HCT116 (cell line): ENCODE results near the gene IGSF9B. TPM values are rescaled to one million over a fixed set of nuclear protein-coding genes. Genes with fewer than 3 reads are reported as not detected.

ENCODE experiments used
- ATAC-seq: fragments of 200-7000 bp; cut with Tn5 transposase; 2 replicates; pipeline ENCODE4 v1.9.1; 2020; ENCODE audit warnings: mild to moderate bottlenecking, moderate library complexity
- BruUV-seq: library from RNA; stranded (reverse); fragments of 400-500 nt; replicated peaks from 2 replicates; lab custom pipeline; 2021; lab: Mats Ljungman, UMichigan
- CTCF ChIA-PET: fragments of 300-600 bp; sonication (Branson Sonifier 250); formaldehyde crosslinking; loops from one replicate; lab custom pipeline; 2021; ENCODE audit warnings: antibody characterized with exemption; lab: Charles Lee
- POLR2A ChIA-PET: fragments of 300-600, 350-600 bp; sonication (Branson Sonifier 250); formaldehyde crosslinking; loops from one replicate; lab custom pipeline; 2021; ENCODE audit warnings: antibody characterized with exemption; lab: Charles Lee
- RAD21 ChIA-PET, 2 experiments: fragments of 300-600 bp; sonication (Branson Sonifier 250); formaldehyde crosslinking; loops; one replicate each; lab custom pipeline; 2023; ENCODE audit warnings: low total read pairs in 2 of 2; ENCODE audit not compliant: uncharacterized antibody in 2 of 2, unreplicated experiment in 2 of 2, low non-redundant PET in 1 of 2; lab: Charles Lee
- DNase-seq: peaks from one replicate; pipeline ENCODE4 v3.0.0-alpha.2; 2010; ENCODE audit warnings: low read depth, low spot score
- H2AFZ ChIP-seq: fragments of 200-600 bp; shearing (Covaris generic), sonication (generic); 2 replicates; pipeline ENCODE4 v1.6.1; 2017; ENCODE audit warnings: low read depth, mixed run types, mixed read lengths, antibody characterized with exemption, low read length; ENCODE audit not compliant: poor library complexity, severe bottlenecking
- H3K27ac ChIP-seq: 2 replicates; pipeline ENCODE4 v1.5.1; 2012; ENCODE audit warnings: low read depth, low read length
- H3K27me3 ChIP-seq: fragments of 200-600 bp; sonication (generic); 2 replicates; pipeline ENCODE4 v1.6.1; 2016; ENCODE audit warnings: mixed run types, low read length, mixed read lengths; ENCODE audit not compliant: insufficient read depth
- H3K36me3 ChIP-seq, 2 experiments: fragments of 200-500 bp in 1 of 2; fragments of 200-600 bp in 1 of 2; sonication (Bioruptor generic) in 1 of 2; sonication (generic) in 1 of 2; 2 replicates each; pipeline versions ENCODE4 v1.5.1 to v1.6.1; 2014 to 2016; ENCODE audit warnings: low read length in 2 of 2, inconsistent platforms in 1 of 2, mixed read lengths in 1 of 2, mixed run types in 1 of 2; ENCODE audit not compliant: insufficient read depth in 2 of 2, control insufficient read depth in 1 of 2
- H3K4me1 ChIP-seq, 2 experiments: fragments of 200-600 bp in 1 of 2; sonication (generic) in 1 of 2; 2 replicates each; pipeline versions ENCODE4 v1.5.1 to v1.6.1; 2012 to 2017; ENCODE audit warnings: low read length in 2 of 2, inconsistent platforms in 1 of 2, mild to moderate bottlenecking in 1 of 2, mixed read lengths in 1 of 2, mixed run types in 1 of 2, moderate library complexity in 1 of 2; ENCODE audit not compliant: insufficient read depth in 2 of 2, control insufficient read depth in 1 of 2
- H3K4me2 ChIP-seq: fragments of 200-600 bp; sonication (generic); 2 replicates; pipeline ENCODE4 v1.6.1; 2017; ENCODE audit warnings: mixed run types, low read length, mixed read lengths
- H3K4me3 ChIP-seq, 2 experiments: fragments of 200-600 bp in 1 of 2; sonication (generic) in 1 of 2; replicated peaks in 1 of 2; 2 replicates each; pipeline ENCODE4 v1.5.1; 2011 to 2016; ENCODE audit warnings: low read length in 2 of 2, control low read depth in 1 of 2, low read depth in 1 of 2, mild to moderate bottlenecking in 1 of 2, mixed read lengths in 1 of 2, mixed run types in 1 of 2
- H3K79me2 ChIP-seq: fragments of 200-600 bp; sonication (generic); 2 replicates; pipeline ENCODE4 v1.6.1; 2017; ENCODE audit warnings: mild to moderate bottlenecking, mixed run types, low read length, moderate library complexity, mixed read lengths; ENCODE audit not compliant: insufficient read depth
- H3K9ac ChIP-seq: fragments of 200-600 bp; sonication (generic); 2 replicates; pipeline ENCODE4 v1.6.1; 2016; ENCODE audit warnings: low read length, mixed read lengths
- H3K9me2 ChIP-seq: fragments of 200-600 bp; sonication (generic), shearing (Covaris generic); 2 replicates; pipeline ENCODE4 v1.6.1; 2017; ENCODE audit warnings: mixed run types, mild to moderate bottlenecking, moderate library complexity; ENCODE audit not compliant: insufficient read depth
- H3K9me3 ChIP-seq, 2 experiments: fragments of 200-500 bp in 1 of 2; fragments of 200-600 bp in 1 of 2; sonication (Bioruptor generic) in 1 of 2; sonication (generic) in 1 of 2; 2 replicates each; pipeline ENCODE4 v1.6.1; 2014 to 2017; ENCODE audit warnings: low read length in 2 of 2, mixed read lengths in 2 of 2, inconsistent platforms in 1 of 2, low read depth in 1 of 2, mild to moderate bottlenecking in 1 of 2, mixed run types in 1 of 2, moderate library complexity in 1 of 2; ENCODE audit not compliant: control insufficient read depth in 1 of 2, insufficient read depth in 1 of 2
- H4K20me1 ChIP-seq: fragments of 200-600 bp; sonication (generic), shearing (Covaris generic); 2 replicates; pipeline ENCODE4 v1.6.1; 2017; ENCODE audit warnings: mixed run types, mild to moderate bottlenecking, moderate library complexity; ENCODE audit not compliant: insufficient read depth
- ATF3 ChIP-seq: IDR thresholded peaks from 2 replicates; pipeline ENCODE4 v1.6.1; 2012
- CEBPB ChIP-seq: IDR thresholded peaks from 2 replicates; pipeline ENCODE4 v1.6.1; 2012; ENCODE audit warnings: low read depth
- ELF1 ChIP-seq: IDR thresholded peaks from 2 replicates; pipeline ENCODE4 v1.6.1; 2012; ENCODE audit warnings: low read depth, borderline replicate concordance
- JUND ChIP-seq: IDR thresholded peaks from 2 replicates; pipeline ENCODE4 v1.6.1; 2012
- POLR2A ChIP-seq: IDR thresholded peaks from 2 replicates; pipeline ENCODE4 v1.7.0; 2011; ENCODE audit warnings: borderline replicate concordance; ENCODE audit not compliant: insufficient read depth, insufficient read length; ENCODE audit errors: extremely low read depth
- RAD21 ChIP-seq: IDR thresholded peaks from 2 replicates; pipeline ENCODE4 v1.6.1; 2012; ENCODE audit warnings: low read depth, mild to moderate bottlenecking
- SP1 ChIP-seq: IDR thresholded peaks from 2 replicates; pipeline ENCODE4 v1.6.1; 2012; ENCODE audit warnings: low read depth
- TCF7L2 ChIP-seq: IDR thresholded peaks from 2 replicates; pipeline ENCODE4 v1.7.0; 2011; ENCODE audit warnings: borderline replicate concordance, inconsistent platforms; ENCODE audit not compliant: insufficient read depth, insufficient read length; ENCODE audit errors: extremely low read depth
- ZNF274 ChIP-seq: fragments of 200-500 bp; sonication (Bioruptor generic); IDR thresholded peaks from 2 replicates; pipeline ENCODE4 v1.6.1; 2014; ENCODE audit warnings: mild to moderate bottlenecking, low read depth, low read length, inconsistent platforms
- intact Hi-C: fragments of 100-400 bp; cut with micrococcal nuclease; formaldehyde crosslinking; loops from 2 replicates; pipeline ENCODE4 v1.10.0; 2022
- total RNA-seq: library from RNA; stranded (reverse); gene quantifications from one replicate; pipeline ENCODE4 v1.2.1, GENCODE V29; 2021; ENCODE audit not compliant: unreplicated experiment
- TF ChIP-seq, protein P1 (sequence below): IDR thresholded peaks from 2 replicates; pipeline ENCODE4 v1.6.1; 2012; ENCODE audit warnings: low read depth
- TF ChIP-seq, protein P2 (sequence below), 3 experiments: fragments of 200-600 bp in 1 of 3; sonication (generic) in 1 of 3; IDR thresholded peaks in 2 of 3; conservative IDR thresholded peaks in 1 of 3; 2 replicates each; pipeline ENCODE4 v1.5.1; 2012 to 2017; ENCODE audit warnings: low read depth in 2 of 3, low read length in 2 of 3, antibody characterized with exemption in 1 of 3, borderline replicate concordance in 1 of 3, control low read depth in 1 of 3, mild to moderate bottlenecking in 1 of 3, mixed read lengths in 1 of 3, mixed run types in 1 of 3, moderate library complexity in 1 of 3; ENCODE audit not compliant: insufficient read depth in 1 of 3
- TF ChIP-seq, protein P3 (sequence below): IDR thresholded peaks from 2 replicates; pipeline ENCODE4 v1.6.1; 2012

IGSF9B gene
- total RNA-seq, 1 experiment from 2014 or later, result 12.4 TPM

GRCh38 chr11:133993107-133993506 is 36.3 kb upstream of the IGSF9B start:
- no peak for TF ChIP-seq CEBPB
- TF ChIP-seq RAD21, result no peak
- no peak for TF ChIP-seq ELF1
- no peak for TF ChIP-seq ZNF274
- no peak for TF ChIP-seq ATF3
- TF ChIP-seq SP1, result no peak

DNA sequence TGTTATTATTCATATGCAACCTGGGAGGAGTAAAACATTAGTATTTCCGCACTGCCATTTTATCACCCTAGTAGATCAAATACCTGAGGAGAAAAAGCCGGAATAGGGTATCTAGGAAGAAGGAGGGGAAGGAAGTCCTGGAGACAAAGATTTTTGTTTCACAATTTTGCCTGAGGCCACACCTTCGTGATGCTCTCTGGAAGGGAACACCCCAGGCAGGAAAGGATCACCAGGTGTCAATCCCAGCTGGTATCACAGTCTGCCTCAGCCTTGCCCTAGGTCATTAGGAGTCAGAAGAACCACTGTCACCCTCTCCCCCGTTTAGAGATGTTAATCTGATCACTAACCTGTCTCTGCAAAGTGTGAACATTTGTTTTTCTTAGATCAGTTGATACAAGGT is 35.4 kb upstream of the IGSF9B start:
- Histone ChIP-seq H3K9me2 (no peaks in the 10 kb centered on the region), H3K36me3 (no peaks in the 10 kb centered on the region), H3K4me2 (no peak overlapping the region), H3K27me3 (peaks cover 8% of the 10 kb centered on the region; the same call in 1 of the 2 replicates), H3K27ac (no peak overlapping the region), H3K9ac (no peak overlapping the region), H3K4me3 (no peak overlapping the region), H2AFZ (no peak overlapping the region), H4K20me1 (no peaks in the 10 kb centered on the region), H3K4me1 (no peaks in the 10 kb centered on the region), H3K79me2 (no peaks in the 10 kb centered on the region), H3K9me3 (no peaks in the 10 kb centered on the region)
- CTCF ChIA-PET, result no interaction called here
- ATAC-seq, result no peak
- intact Hi-C loops, result no loop called here
- RAD21 ChIA-PET, result no interaction called here
- POLR2A ChIA-PET, result no interaction called here
- BruUV-seq, result no TSS peak
- TF ChIP-seq, protein P1, sequence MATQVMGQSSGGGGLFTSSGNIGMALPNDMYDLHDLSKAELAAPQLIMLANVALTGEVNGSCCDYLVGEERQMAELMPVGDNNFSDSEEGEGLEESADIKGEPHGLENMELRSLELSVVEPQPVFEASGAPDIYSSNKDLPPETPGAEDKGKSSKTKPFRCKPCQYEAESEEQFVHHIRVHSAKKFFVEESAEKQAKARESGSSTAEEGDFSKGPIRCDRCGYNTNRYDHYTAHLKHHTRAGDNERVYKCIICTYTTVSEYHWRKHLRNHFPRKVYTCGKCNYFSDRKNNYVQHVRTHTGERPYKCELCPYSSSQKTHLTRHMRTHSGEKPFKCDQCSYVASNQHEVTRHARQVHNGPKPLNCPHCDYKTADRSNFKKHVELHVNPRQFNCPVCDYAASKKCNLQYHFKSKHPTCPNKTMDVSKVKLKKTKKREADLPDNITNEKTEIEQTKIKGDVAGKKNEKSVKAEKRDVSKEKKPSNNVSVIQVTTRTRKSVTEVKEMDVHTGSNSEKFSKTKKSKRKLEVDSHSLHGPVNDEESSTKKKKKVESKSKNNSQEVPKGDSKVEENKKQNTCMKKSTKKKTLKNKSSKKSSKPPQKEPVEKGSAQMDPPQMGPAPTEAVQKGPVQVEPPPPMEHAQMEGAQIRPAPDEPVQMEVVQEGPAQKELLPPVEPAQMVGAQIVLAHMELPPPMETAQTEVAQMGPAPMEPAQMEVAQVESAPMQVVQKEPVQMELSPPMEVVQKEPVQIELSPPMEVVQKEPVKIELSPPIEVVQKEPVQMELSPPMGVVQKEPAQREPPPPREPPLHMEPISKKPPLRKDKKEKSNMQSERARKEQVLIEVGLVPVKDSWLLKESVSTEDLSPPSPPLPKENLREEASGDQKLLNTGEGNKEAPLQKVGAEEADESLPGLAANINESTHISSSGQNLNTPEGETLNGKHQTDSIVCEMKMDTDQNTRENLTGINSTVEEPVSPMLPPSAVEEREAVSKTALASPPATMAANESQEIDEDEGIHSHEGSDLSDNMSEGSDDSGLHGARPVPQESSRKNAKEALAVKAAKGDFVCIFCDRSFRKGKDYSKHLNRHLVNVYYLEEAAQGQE, result no peak
- TF ChIP-seq TCF7L2, result no peak
- TF ChIP-seq POLR2A, result no peak
- no peak for TF ChIP-seq ELF1
- TF ChIP-seq, protein P2, sequence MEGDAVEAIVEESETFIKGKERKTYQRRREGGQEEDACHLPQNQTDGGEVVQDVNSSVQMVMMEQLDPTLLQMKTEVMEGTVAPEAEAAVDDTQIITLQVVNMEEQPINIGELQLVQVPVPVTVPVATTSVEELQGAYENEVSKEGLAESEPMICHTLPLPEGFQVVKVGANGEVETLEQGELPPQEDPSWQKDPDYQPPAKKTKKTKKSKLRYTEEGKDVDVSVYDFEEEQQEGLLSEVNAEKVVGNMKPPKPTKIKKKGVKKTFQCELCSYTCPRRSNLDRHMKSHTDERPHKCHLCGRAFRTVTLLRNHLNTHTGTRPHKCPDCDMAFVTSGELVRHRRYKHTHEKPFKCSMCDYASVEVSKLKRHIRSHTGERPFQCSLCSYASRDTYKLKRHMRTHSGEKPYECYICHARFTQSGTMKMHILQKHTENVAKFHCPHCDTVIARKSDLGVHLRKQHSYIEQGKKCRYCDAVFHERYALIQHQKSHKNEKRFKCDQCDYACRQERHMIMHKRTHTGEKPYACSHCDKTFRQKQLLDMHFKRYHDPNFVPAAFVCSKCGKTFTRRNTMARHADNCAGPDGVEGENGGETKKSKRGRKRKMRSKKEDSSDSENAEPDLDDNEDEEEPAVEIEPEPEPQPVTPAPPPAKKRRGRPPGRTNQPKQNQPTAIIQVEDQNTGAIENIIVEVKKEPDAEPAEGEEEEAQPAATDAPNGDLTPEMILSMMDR (IDR thresholded peaks at IDR 0.05 in 2 of 3, conservative IDR thresholded peaks at IDR 0.05 in 1 of 3; ENCODE audit: borderline replicate concordance in 1 of 3, insufficient read depth in 1 of 3, low read depth in 2 of 3, low read length in 2 of 3), result no peak
- TF ChIP-seq, protein P3, sequence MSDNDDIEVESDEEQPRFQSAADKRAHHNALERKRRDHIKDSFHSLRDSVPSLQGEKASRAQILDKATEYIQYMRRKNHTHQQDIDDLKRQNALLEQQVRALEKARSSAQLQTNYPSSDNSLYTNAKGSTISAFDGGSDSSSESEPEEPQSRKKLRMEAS, result no peak
- TF ChIP-seq JUND, result no peak
- DNase-seq, result no peak

More at GRCh38 chr11:133993107-133993506, 36.3 kb upstream of the IGSF9B start:
- BruUV-seq, result no TSS peak
- ChIA-PET CTCF (no interaction called here), RAD21 (no interaction called here), POLR2A (no interaction called here)
- Histone ChIP-seq H2AFZ (no peak overlapping the region), H3K4me1 (no peaks in the 10 kb centered on the region), H3K27ac (no peak overlapping the region), H3K9ac (no peak overlapping the region), H4K20me1 (no peaks in the 10 kb centered on the region), H3K36me3 (no peaks in the 10 kb centered on the region), H3K79me2 (no peaks in the 10 kb centered on the region), H3K4me3 (no peak overlapping the region), H3K9me2 (no peaks in the 10 kb centered on the region), H3K27me3 (peaks cover 8% of the 10 kb centered on the region; the same call in 1 of the 2 replicates), H3K9me3 (no peaks in the 10 kb centered on the region), H3K4me2 (no peak overlapping the region)
- no peak for ATAC-seq
- DNase-seq, result no peak
- intact Hi-C loops, result no loop called here
